HL-60 (cell line): Measurements from ENCODE around the gene AFF3.

ENCODE experiments used
- DNase-seq, 2 experiments: peaks; one replicate each; pipeline ENCODE4 v3.0.0-alpha.2; 2010 to 2020; ENCODE audit warnings: low read depth in 1 of 2, low spot score in 1 of 2
- H3K27ac ChIP-seq: fragments of 250-450 bp; sonication (Bioruptor Pico); replicated peaks from 2 replicates; pipeline ENCODE4 v1.5.1; 2020; ENCODE audit warnings: mild to moderate bottlenecking, moderate library complexity
- H3K27me3 ChIP-seq: fragments of 250-450 bp; sonication (Bioruptor Pico); 2 replicates; pipeline ENCODE4 v1.5.1; 2021; ENCODE audit warnings: mild to moderate bottlenecking, moderate library complexity; ENCODE audit not compliant: insufficient read depth, poor library complexity, severe bottlenecking
- H3K4me3 ChIP-seq: replicated peaks from 2 replicates; pipeline ENCODE4 v1.5.1; 2011; ENCODE audit warnings: mild to moderate bottlenecking, control low read depth, low read length; ENCODE audit not compliant: insufficient read depth
- GABPA ChIP-seq: IDR thresholded peaks from 2 replicates; pipeline ENCODE4 v1.6.1; 2012; ENCODE audit warnings: low read depth
- POLR2AphosphoS5 ChIP-seq: IDR thresholded peaks from 2 replicates; pipeline ENCODE4 v1.6.1; 2012; ENCODE audit warnings: low read depth
- SPI1 ChIP-seq: IDR thresholded peaks from 2 replicates; pipeline ENCODE4 v1.6.1; 2012; ENCODE audit warnings: low read depth, mild to moderate bottlenecking, borderline replicate concordance
- TF ChIP-seq, protein P1 (sequence below): IDR thresholded peaks from 2 replicates; pipeline ENCODE4 v1.6.1; 2012; ENCODE audit warnings: low read depth; ENCODE audit not compliant: insufficient replicate concordance
- TF ChIP-seq, protein P2 (sequence below): IDR thresholded peaks from one replicate; pipeline ENCODE4 v1.5.1; 2011; ENCODE audit warnings: low read length, control low read depth, inconsistent platforms; ENCODE audit not compliant: insufficient read depth

Gene AFF3

GRCh38 chr2:100174026-100174431 lies 31.6 kb upstream of the AFF3 start:
- no peak overlapping the region for H3K27ac ChIP-seq
- no peak for DNase-seq
- TF ChIP-seq GABPA (no peak), SPI1 (no peak; the same call in 1 of the 2 replicates), POLR2AphosphoS5 (no peak)
- TF ChIP-seq, protein P1, sequence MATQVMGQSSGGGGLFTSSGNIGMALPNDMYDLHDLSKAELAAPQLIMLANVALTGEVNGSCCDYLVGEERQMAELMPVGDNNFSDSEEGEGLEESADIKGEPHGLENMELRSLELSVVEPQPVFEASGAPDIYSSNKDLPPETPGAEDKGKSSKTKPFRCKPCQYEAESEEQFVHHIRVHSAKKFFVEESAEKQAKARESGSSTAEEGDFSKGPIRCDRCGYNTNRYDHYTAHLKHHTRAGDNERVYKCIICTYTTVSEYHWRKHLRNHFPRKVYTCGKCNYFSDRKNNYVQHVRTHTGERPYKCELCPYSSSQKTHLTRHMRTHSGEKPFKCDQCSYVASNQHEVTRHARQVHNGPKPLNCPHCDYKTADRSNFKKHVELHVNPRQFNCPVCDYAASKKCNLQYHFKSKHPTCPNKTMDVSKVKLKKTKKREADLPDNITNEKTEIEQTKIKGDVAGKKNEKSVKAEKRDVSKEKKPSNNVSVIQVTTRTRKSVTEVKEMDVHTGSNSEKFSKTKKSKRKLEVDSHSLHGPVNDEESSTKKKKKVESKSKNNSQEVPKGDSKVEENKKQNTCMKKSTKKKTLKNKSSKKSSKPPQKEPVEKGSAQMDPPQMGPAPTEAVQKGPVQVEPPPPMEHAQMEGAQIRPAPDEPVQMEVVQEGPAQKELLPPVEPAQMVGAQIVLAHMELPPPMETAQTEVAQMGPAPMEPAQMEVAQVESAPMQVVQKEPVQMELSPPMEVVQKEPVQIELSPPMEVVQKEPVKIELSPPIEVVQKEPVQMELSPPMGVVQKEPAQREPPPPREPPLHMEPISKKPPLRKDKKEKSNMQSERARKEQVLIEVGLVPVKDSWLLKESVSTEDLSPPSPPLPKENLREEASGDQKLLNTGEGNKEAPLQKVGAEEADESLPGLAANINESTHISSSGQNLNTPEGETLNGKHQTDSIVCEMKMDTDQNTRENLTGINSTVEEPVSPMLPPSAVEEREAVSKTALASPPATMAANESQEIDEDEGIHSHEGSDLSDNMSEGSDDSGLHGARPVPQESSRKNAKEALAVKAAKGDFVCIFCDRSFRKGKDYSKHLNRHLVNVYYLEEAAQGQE = no peak
- TF ChIP-seq, protein P2, sequence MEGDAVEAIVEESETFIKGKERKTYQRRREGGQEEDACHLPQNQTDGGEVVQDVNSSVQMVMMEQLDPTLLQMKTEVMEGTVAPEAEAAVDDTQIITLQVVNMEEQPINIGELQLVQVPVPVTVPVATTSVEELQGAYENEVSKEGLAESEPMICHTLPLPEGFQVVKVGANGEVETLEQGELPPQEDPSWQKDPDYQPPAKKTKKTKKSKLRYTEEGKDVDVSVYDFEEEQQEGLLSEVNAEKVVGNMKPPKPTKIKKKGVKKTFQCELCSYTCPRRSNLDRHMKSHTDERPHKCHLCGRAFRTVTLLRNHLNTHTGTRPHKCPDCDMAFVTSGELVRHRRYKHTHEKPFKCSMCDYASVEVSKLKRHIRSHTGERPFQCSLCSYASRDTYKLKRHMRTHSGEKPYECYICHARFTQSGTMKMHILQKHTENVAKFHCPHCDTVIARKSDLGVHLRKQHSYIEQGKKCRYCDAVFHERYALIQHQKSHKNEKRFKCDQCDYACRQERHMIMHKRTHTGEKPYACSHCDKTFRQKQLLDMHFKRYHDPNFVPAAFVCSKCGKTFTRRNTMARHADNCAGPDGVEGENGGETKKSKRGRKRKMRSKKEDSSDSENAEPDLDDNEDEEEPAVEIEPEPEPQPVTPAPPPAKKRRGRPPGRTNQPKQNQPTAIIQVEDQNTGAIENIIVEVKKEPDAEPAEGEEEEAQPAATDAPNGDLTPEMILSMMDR = no peak
- H3K27me3 ChIP-seq = peaks cover 2% of the 10 kb centered on the region
- no peak overlapping the region for H3K4me3 ChIP-seq

- Histone ChIP-seq H3K27me3 (peaks cover 2% of the 10 kb centered on the region), H3K27ac (no peak overlapping the region), H3K4me3 (no peak overlapping the region)
- TF ChIP-seq POLR2AphosphoS5 = no peak
- TF ChIP-seq SPI1 = no peak
- TF ChIP-seq GABPA = no peak
- TF ChIP-seq, protein P2 = no peak
- TF ChIP-seq, protein P1 = no peak
- no peak for DNase-seq
Observed at GRCh38 chr2:100166701-100167100, 24.3 kb upstream of the AFF3 start.

DNA sequence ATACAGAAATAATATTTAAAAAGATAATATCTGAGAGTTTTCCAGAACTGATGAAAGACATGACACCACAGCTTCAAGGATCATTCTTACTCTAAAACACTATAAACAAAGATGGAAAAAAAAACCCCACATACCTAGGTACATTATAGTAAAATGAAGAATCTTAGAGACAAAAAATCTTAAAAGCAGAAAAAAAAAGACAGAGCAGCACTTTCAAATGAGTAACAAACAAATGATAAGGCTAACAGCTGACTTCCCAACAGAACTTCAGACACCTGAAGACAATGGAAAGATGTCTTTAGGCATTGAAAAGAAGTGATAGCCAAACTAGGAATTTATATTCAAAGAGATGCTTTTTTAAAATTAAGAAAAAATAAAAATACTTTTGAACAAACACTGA lies 21.2 kb upstream of the AFF3 start:
- Histone ChIP-seq H3K27ac (no peak overlapping the region), H3K27me3 (no peaks in the 10 kb centered on the region), H3K4me3 (no peak overlapping the region)
- TF ChIP-seq SPI1 = no peak
- TF ChIP-seq, protein P2 = no peak
- no peak for TF ChIP-seq POLR2AphosphoS5
- TF ChIP-seq GABPA = no peak
- TF ChIP-seq, protein P1 = no peak
- no peak for DNase-seq
